ENCODE data around the gene GLRX3.

GLRX3 gene

DNA sequence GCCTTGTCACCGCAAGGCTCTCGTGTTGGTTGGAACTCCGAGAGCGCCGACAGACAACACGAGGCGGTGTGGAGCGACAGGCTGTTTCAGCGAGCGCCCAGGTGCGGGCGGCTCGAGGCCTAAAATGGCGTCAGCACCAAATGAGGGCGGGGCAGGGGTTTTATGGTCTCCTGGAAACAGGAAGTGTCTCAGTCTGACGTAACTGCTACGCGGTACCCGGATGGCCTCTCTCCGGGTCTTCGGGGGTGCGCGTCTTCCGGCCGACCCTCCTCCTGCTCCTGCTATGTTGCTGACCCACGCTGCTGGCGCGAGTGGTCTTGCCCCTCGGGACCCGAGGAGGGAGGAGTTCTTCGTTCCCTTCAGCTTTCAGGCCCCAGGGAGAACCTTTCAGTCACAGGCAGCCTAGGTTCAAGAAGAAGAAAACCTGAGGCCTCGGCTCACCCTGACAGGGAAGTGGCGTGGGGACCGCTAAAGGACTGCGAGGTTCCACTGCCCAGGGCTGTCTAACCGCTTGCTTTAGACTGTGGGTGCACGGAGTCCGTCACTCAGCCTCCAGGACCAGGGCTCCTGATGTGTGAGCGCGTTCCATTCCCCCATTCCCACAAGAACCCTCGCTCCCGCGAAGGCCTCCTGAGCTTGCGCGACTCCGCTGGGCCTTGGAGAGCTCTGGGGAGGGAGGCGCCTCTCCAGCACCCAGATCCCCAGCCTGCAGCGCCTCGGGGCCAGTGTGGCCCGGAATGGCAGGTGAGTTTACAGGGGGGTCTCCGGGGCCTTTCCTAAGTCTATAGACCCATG is 77.3 kb downstream of the GLRX3 start:
- DNase-seq: no peak

- no peak for DNase-seq
Measured at GRCh38 chr10:130214431-130214830, 78.2 kb downstream of the GLRX3 start.

- no peak for DNase-seq
Measured at GRCh38 chr10:130215151-130215930, 79.2 kb downstream of the GLRX3 start.

DNA sequence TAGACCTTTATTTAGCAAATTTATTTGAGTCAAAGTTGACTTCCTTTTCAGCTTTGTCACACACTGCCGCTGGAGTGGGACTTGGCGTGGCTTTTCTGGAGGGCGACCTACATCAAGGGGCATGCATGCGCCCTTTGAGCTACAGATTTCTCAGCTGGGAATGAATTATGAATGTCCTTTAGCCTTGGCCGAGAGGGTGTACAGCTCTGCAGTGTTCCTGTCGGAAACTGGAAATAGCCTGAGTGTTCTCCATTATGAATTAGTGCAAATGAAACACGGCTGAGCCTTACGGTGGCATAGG is 79.7 kb downstream of the GLRX3 start:
- no peak for DNase-seq

- DNase-seq: no peak
Measured at GRCh38 chr10:130218181-130218641, 82.0 kb downstream of the GLRX3 start.

GRCh38 chr10:130218936-130219335 is 82.7 kb downstream of the GLRX3 start:
- no peak for DNase-seq

DNA sequence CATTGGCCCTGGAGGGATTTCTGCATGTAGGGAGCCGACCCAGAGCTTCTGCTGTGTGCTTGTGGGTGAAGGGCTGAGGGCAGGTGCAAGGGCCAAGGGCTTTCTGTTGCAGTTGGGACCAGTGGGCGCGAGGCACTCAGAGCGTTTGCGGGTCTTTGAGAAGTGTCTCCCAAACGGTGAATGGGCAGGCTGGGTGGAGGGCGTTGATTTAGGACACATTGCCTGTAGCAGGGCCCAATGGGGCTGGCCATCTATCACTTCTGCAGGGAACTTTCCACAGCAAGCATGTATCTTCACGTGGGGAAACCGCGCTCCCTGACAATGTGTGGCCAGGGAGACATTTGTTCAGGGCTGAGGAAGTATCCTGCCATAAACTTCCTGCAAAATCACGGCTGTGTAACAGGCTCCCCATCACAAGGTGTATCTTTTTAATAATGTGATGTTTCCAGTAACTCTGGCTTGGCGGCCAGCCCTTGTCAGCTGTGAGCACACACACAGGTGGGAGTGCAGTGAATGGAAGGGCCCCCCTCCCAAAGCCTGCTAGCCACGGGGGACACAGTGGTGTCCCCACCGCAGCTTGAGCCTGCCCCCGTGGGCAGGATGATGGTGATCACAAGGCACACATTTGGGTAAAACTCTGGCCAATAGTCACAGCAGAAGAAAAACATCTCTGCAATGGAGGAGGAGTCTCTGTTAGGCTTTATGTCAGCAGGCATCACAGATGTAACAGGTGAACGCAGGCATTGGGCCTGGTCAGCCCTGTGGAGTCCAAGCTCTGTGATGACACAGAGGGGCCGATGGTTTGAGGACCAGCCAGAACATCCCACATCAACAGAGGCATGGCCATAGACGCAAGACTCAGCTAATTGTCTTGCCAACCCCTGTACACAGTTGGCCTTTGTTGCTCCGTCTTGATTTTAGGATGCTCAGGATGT is 84.3 kb downstream of the GLRX3 start:
- no peak for DNase-seq

DNA sequence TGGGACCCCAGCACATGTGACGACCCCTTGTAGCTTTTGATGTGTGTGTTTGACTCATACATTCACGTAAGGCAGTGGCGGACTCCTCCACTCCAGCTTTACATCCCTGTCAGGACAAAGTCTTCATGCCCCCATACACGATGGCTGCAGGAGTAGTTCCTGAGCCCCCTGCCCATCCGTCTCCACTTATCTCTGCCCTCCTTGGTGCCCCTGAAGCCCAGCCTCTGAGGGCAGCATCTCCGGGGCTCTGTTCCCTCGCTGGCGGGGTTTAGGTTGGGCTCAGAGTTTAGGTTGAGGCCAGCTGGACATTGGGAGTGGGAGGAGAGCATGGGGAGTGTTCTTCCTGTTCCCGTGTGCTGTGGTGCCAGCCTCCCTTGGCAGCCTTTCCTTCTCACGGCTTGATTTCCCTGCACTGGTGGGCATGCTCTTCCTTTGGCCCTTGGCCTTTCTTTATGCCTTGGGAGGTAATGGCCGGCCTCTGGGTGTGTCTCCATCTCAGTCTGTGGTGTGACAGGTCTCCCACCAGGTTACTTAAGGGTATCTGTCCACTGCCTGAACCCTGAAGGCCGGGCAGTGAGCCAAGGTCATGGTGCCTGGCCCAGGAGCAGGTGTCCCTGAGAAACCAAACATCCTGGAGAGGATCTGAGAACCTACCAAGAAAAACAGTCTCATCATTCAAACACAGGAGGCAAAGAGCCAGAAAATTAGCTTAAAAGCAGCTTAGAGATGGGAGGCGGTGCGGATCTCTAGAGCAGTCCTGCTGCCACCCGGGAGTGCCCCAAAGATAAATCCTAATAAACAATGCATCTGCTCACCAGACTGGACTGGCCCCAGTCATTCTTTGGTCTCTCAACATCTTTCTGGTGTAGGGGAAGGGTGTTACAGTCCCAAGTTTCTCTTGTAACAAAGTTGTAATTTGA is 85.5 kb downstream of the GLRX3 start:
- no peak for DNase-seq

DNA sequence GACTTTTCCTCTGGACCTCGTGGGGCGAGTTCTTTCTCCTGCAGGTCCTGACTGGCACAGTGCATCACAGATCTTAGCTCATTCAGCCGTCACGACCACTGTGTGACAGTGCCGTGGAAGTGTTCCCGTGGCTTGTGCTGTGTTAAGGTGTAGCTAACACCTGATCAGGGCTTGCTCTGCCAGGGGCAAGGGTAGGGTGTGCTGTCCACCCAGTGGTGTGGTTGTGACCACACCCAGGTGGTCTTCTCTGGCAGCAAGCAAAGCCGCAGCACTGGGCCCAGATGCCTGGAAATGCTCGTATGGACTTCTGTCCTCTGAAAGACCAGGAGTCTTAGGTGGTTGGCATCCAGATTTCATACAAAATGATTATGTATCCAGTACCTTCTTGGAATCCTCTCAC is 86.2 kb downstream of the GLRX3 start:
- DNase-seq: no peak

DNA sequence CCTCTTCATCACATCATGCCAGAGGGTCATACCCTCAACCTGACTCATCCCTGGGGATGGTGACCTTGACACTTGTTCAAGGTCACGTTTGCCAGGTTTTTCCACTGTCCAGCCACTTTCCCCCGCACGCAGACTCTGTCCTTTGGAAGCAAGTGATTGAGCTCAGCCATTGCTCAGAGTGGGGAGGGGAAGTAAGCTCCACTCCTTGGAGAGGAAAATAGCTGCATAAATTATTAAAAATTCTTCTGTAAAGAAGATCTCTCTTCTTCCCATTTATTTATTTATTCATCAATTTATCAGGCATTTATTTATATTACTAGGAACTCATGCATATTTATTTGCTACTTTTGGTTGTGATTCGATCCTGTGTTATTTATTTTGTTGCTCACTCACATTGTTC is 88.0 kb downstream of the GLRX3 start:
- no peak for DNase-seq

GRCh38 chr10:130226012-130226411 is 89.8 kb downstream of the GLRX3 start:
- no peak for DNase-seq

GRCh38 chr10:130227883-130228282 is 91.7 kb downstream of the GLRX3 start:
- DNase-seq: no peak
